ENCODE results near the gene LINC01488.

The LINC01488 gene

DNA sequence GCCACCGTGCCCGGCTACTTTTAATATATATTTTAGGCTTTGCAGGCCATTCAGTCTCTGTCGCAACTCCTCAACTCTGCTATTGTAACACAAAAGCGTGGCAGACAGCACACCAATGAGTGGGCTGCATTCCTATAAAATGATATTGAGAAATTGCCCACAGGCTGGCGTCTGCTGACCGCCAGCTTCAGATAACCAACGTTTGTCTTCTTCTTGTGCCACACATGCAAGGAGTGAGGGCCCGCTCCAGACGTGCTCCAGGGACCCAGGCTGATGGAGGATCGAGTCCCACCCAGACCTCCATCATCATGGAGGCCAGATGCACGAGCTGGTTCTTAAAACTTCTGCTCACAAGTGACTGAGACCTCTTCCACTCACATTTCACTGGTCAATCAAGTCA, 35.4 kb upstream of the LINC01488 start:
- no peak for DNase-seq

DNA sequence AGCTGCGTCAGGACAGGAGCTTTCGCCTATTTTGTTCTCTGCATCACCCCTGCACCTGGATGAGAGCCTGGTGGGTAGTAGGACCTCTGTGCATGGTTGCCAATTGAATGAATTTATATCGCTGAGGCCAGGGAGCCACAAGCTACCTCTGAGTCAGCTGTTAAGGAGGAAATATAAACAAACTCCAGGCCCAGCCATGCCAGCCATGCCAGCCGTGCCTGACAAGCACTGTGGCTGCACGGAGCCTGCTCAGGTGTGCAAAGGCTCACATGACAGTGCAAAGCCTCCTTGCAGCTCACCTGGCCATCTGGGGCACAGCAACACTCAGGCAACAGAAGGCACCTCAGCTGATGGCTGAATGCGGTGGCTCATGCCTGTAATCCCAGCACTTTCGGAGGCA, 33.7 kb upstream of the LINC01488 start:
- DNase-seq = no peak

DNA sequence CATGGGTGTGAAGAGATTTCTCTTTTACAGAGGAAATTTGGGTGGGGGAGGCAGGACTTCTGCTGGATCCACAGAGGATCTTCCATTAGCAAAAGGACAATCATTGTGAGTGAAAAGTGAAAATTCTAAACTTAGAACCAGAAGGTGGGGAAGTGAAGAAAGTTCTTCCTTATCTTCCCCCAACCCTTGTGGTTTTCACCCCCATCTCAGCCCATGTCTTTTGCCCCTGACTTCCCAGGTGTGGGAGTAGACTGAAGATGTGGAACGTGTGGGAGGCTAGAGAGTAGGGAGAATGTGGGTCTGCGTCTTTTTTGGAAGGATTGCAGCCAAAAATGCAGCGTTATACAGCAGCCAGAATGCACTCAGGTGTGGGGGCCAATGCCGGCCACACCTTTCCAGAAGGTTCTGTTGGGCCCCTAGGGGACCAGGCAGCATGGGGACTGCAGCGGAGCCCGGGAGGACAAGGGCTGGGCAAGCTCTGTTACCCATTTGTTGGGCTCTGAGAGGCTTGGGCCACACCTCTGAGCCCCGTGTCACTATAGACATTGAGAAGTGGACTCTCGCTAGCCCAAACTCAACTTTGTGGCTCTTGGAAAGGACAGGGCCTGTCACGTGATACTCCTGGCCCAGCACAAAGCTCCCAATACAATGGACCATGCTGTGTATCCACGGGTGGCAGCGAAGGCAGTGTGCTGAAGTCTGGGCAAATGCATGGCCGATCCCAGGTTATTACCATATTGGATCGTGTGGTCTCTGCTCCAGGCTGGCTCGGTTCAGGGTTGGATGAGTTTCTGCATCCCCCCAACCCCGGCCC, 32.8 kb upstream of the LINC01488 start:
- no peak for DNase-seq

DNA sequence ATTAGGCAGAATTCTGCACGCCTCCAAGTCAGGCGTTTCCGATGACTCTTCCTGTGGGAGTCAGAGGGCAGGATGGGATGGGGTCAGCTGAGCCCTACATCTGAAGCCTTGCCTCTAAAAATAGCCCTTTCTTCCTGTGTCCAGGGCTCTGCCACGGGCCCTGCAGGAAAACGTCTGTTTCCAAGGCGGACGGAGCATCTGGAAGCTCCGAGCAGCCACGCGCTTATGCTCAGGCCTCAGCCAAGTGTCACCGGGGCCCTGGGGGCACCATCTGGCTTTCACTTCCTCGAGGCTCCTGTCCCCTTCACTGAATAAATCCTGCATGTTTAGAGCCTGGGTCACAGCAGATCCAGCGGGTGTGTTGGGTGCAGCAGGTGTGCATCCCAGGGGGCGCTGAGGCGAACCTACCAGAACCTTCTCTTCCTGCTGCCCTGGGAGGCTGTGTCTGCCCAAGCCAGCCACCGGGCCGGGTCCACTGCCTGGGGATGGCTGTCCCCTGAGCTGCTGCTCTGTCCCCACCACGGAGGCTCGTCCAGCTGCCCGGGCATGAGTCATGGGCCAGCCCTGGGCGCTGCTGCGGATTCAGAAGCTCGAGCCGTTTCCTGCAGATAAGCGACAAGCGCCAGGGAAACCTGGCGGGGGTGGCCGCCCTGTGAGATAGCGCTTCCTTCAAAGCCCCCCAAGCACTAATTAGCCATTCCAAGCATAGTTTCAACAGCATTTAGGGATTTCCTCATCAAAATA, 32.0 kb upstream of the LINC01488 start:
- DNase-seq = no peak

DNA sequence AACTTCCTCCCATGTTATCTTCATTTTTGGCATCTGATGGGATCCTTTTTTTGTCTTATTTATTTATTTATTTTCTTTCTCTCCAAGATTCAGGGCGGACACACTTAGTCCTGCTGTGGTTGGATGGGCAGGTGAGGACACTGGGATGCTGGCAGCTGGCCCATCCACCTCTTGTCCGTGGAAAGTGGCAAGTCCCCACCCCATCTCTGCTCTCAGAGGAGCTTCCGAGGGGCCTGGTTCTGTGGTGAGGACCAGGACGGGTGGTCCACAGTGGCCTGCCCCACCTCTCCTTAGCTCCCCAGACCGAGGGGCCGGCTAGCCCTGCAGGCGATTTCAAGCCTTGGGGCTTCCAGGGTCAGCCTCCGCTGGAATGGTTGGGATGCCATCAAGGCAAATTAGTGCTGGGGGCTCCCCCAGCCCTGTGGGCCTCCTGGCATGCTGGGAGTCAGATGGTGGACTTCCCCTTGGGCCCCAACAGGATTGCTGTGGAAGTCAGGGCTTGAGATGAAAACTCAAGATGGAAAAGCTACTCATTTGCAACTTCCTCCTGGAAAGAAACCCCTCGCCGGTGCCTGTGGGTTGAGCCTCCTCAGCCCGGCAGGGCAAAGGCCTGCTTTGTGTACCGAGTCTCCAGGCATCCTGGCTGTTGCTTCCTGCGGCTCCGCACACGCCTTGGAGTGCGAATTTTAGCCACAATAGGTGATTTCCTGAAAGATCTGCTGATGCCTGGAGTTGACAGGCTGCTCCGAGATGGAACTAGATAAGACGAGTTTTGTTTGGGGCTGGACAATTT, 31.2 kb upstream of the LINC01488 start:
- no peak for DNase-seq

DNA sequence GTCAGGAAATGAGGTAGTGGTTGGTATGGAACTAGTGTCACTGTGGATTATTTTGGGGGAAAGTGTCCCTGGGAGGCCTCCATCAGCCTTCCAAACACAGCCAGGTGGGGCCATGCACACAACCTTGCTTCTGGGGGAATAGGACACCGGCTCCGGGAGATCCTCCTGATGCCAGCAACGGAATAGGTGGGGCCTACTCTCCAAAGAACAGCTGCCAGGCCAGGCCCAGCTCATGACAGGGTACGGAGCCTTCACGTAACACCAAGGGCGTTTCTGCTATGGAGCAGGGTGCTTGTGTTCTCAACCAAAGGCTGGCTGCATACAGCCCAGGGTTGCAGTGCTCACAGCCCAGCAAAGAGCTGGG, 30.6 kb upstream of the LINC01488 start:
- DNase-seq = no peak

DNA sequence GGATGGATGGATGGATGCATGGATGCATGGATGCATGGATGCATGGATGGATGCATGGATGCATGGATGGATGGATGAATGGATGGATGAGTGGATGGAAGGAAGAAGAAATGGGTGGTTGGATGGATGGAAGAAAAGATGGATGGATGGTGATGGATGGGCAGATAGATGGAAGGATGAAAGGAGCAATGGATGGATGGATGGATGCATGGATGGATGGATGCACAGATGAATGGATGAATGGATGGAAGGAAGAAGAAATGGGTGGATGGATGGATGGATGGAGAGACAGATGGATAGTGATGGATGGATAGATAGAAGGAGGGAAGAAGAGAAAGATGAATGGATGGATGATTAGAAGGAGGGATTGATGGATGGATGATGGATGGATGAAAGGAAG, 30.2 kb upstream of the LINC01488 start:
- DNase-seq = no peak

DNA sequence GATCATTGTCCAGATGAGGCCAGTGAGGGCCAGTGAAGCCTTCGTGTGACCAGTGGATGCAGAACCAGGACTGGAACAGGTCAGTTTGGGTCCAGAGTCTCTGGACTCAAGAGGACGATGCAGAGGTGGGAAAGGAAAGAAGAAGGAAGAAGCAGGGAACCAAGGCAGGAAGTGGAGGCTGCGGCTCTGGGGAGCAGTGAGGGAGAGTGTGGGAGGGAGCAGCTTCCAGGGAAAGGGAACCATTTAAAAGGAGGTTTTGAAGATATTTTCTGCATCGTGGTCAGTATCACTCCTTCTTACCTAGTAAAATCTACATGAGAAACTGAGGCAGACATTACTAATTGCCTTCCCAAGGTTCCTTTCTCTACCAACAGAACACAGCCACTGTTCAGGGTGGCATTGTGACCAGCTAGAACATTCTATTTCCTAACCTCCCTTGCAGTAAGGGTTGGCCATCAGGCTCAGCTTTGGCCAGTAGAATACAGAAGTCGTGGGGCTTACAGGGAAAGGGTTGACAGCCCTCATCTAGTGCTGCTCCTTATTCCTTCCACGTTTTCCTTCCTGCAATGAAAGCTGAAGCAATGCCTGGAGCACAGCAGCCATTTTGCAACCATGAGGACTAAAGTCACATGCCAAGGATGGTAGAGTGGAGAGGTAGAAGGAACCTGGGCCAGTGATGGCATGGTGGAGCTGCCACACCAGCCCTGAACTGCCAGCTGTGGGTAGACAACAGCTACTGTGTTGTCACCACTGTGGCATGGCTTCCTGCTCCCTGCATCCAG, 29.1 kb upstream of the LINC01488 start:
- no peak for DNase-seq

DNA sequence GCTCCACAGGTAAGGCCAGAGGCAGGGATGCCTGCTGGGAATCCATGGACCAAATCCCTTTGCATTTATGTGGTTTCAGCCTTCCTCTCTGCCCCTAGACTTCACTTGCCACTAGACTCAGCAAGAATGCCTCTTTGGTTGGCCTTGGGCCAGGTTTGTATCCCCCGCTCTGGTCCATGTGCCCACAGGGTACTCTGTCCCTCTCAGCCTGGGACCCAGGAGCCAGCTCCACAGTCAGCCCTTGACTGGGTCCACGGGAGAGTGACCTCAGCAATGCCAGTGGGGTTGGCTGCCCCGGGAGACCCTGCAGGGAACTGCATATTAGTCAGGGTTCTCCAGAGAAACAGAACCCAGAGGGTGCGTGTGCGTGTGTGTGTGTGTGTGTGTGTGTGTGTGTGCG, 28.3 kb upstream of the LINC01488 start:
- DNase-seq = no peak

DNA sequence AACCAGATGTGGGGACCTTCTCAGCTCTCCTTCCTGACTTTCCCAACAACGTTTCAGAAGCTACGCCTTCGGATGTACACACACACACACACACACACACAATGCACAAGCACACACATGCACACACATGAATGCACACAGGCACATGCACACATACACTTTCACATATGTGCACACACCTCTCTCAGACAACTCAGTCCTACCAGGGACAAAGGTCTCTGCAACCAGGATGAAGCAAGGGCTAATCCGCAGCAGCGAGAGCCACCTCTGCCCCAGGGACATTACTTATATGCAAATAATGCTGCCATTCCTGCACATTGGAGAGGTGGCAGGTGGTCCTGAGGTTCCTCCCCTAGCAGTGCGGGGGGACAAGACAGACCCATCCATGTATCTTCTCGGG, 27.4 kb upstream of the LINC01488 start:
- no peak for DNase-seq

DNA sequence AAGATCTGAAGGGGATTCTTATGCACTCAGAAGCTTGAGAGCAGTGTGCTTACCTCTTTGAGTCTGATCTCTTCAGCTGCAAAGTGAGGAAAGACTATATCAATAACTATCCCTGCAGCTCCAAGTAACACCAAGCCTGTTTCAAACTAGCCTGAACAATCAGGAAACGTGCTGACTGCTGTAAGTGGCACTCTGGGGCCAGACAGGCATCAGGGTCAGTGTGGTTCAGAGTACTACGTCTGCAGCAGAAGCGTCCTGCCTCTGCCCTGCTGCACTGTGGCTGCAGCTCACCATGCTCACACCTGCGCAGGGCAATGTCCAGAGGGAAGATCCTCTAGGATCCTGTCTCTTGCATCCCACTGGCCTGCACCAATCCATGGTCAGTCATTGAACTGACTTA, 25.5 kb upstream of the LINC01488 start:
- no peak for DNase-seq

DNA sequence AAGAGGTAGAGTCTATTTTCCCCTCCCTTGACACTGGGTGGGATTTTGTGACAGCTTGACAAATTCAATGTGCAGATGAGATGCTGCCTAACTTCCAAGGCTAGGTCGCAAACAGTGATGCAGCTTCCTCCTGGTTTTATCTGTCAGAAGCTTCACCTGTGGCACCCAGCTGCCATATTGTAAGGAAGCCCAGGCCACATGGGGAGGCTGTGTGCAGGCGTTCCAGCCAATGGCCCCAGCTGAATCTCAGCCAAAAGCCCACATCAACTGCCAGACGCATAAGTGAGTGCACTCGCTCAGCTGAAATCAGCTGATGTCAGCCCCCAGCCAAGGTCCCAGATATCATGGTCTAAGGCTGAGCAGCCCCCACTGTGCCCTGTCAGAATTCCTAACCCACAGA, 24.8 kb upstream of the LINC01488 start:
- DNase-seq = no peak

DNA sequence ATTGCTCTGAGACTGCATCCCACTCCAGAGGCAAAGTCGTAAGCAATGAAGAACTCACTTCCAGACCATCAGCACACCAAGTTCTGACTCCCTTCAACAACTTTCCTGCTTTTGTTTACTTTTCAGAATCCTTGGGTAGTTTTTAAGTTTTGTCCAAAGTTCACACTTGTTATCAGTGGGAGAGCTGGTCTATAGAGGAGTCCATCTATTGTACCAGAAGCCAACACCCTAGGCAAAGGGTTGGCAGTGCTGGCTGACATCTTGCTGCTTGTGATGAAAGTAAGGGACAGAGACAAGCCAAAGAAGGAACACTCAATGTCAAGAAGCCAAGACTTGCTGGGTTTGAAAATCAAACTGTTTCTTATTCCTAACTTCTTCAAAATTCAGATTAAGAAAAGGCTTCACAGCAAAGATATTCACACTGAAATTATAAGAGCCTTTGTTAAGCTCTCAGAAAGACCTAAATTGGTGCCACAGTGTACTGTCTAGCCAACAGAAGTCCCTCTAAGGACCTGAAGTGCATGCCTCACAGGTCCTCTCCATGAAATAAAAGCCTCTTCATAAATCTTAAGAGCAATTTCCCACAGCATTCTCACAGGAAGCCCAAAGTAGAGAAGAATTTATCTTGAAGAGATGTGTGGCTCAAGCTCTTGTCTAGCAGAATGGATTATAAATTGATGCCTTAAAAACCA, 21.5 kb upstream of the LINC01488 start:
- no peak for DNase-seq

DNA sequence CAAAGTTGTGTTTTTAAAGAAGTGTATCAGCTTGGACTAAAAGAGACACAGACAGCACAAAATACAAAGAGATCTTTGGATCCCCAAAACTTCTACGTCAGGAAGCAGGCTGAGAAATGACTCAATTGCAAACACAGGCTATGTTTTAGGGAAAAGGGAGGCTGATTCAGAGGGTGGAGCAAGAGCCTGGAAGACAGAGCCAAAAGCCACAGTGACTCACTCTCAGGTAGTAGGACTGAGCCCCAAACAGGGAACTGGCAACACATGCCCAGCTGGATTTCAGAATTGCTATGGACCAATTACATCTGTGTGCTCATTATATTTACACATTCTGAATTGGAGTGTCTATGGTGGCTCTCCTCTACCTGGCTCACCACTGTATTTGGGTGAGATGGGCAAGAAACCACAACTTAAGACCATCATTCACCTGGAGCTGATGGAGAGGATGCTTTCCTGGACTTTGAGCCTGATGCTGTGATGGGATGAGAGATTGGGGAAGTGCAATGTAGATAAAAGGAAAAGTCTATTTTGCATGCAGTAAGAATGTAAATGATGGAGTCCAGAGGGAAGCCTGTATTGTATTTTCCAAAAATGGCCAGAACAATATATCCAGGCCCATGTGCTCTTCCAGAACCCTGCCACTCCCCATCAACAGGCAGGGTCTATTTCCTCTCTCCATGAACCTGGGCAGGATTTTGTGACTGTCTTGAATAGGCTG, 20.8 kb upstream of the LINC01488 start:
- no peak for DNase-seq

DNA sequence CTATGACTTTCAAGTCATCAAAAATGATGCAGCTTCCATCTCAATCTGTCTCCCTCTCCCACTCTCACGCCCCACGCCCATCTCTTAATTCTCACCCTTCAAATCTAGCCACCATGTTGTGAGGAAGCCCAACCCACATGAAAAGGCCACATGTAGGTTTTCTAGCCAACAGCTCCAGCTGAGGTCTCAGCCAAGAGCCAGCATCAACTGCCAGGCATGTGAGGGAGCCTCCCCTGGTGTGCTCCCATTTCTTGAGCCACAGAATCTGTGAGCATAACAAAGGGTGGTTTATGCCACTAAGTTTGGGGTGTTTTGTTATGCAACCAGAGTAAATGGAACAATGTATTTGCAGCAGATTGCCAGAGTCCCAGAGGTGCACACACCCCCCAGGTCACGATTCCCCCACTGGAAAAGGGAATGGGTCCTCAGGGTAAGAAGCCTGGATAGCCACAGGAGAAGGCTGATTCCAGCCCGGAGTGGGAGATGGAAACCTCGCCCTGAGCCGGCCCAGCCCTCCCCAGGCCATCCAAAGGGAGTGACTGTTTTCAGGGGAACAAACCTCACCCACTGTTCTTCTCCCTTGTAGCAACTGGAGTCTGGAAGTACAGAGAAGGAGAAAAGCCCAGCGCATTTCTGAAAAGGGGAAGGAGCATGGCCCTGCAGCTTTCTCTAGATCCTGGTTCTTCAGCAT, 20.0 kb upstream of the LINC01488 start:
- no peak for DNase-seq

DNA sequence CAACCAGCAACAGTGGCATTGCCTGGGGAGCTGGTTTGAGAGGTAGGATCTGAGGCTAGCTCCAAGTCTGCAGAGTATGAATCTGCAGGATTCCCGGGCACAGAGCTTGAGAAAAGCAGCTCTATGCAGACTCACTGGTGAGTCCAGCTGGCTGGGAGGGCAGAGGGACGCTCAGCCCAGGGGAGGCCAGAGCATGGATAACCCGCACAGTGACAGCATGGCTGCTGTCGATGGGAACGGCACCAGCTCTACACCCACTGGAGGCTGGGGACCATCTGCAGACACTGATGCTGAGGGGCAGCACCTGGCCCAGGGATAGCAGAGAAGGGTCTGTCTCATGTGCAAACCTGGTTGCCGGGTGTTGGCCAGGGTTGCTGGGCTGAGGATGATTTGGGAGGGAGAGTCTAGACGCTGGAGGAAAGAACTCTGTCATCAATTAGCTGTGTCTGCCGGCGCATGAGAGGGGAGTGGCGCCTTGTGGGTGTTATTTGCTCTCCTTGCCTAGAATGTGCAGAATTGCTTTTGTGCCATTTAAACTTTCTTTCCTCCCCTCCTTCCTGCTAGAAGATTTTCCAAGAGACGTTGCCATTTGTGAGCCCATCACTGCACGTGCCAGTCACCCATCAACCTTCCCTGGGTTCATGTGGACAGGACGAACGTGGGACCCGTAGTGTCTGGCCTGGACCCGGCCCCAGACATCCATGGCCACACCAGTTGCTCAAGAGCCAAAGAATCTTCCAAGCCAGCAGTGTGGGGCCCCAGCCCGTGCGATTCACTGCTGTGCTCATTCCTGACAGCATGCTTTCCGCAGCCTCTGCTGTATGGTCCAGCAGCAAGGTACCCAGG, 19.1 kb upstream of the LINC01488 start:
- DNase-seq = no peak

DNA sequence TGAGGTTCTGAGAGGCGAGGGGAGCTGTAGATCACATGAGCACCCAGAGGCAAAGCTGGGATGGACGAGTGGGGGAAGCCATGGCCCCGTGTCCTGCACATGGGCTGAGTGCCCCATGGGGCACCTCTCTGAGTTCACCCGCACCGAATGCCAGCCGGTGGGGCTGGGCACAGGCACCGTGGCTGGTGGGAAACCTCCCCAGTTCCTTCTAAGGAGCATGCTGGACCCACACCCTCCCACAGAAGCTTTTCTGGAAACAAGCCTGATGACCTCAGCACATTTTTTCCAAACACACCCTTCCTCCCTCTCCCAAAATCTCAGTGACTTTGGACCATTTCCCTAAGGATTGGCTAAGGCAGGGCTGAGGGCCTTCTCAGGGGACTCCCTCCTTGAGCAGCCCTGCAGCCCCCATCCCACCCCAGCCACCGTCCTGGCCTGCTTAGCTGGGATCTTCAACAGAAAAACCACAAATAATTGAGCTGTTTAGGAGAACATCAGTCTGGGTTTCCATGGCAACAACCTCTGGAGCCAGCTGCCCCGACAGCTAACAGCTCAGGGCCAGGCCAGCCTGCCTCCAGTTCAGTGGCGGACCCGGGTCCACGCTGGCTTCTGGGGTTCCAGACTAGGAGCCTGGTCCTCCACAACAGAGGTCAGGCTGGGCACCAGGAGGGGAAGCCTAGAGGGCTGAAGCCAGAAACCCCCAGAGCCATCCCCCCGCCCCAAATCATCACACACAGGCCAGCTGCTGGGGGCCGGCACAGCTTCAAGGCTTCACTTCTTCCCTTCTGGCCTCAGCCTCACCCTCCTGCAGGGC, 18.1 kb upstream of the LINC01488 start:
- DNase-seq = no peak

DNA sequence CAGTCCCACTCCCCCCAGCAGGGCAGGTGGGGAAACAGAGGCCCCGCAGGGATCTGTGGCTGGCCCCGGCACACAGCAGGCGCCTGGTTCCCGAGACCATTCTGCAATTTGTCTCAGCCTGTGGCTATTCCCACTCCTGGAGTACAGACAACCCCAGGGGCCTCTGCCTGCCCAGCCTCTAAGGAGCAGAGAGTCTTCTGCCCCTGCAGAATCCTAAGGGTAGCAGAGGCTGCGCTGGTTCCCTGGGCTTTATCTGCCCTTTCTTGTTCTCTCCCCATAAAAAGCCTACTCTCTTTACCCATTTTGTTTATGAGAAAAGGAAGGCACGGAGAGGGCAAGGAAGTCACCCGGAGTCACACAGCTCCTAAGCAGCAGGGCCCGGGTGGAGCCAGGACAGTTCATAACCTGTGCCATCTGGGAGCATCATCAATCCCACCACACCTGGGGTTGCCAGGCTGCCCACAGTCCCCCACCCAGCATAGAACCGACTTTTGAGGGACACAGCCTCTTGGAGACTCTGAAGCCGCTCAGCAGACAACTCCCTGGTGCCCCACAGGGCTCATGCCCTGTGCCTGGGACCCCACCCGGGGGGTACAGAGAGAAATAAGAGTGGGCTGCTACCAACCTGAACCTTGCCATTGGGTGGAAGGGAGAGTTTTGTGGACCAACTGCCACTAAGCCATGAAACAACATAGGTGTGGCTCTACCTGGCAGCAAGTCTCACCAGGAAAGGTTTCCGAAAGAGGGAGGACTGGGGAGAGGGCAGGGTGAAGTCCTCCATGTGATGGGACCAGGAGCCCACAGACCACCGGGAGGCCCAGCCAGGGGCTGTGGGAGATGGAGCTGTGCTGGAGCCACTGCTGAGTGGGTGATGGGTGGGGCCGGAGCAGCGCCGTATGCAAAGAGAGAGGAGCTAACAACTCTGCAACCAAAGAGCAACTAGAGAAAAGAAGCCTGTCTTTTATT, 17.2 kb upstream of the LINC01488 start:
- no peak for DNase-seq
